GM21576 (cell line): ENCODE data around the gene ANP32B.
"Not testable (repeated sequence)": the region's sequence is repeated elsewhere in the genome, so short reads cannot be mapped to it uniquely, and the experiment has no call there.

Source experiments
- ATAC-seq: cut with Tn5 transposase; IDR thresholded peaks from one replicate; pipeline ENCODE4 v1.9.1; 2021; ENCODE audit warnings: mild to moderate bottlenecking, moderate library complexity; ENCODE audit not compliant: unreplicated experiment

Gene ANP32B

DNA sequence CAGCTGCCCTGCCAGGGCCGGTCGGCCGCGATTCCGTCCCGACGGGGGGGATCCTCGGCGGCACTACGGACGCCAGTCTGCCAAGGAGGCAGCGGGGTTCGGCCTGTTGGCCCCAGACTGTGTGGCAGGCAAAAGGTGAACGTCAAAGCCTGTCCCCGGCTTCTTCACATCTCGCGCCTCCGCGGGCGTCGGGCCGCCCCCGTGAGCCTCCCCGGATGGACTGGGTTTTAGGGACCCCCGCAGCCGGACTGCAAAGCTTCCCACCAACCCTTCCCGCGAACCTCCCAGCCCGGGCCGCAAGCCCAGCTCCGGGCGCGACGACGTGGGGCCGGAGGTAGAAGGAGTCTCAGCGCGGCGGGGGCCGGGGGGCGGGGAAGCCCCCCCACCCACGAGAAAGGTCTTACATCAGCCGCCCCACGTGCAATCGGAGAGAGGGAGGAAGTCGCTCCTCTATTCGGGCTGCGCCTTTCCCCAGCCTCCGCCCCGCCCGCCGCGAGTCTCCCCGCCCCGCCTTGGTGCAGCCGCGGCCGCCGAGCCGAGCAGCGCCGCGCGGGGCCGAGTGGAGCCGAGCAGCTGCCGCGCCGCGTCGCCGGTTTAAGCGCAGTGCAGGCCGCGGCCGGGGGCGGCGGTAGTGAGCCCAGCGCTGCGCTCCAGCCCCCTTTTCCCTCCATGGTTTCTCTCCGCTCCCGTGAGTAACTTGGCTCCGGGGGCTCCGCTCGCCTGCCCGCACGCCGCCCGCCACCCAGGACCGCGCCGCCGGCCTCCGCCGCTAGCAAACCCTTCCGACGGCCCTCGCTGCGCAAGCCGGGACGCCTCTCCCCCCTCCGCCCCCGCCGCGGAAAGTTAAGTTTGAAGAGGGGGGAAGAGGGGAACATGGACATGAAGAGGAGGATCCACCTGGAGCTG is at the start of gene ANP32B:
Gene ANP32B (plus strand): TSS at position 659 of the 906 bp plus-strand sequence. CDS start 215 bp downstream, at position 874.
- peak; percentile 70 for ATAC-seq

DNA sequence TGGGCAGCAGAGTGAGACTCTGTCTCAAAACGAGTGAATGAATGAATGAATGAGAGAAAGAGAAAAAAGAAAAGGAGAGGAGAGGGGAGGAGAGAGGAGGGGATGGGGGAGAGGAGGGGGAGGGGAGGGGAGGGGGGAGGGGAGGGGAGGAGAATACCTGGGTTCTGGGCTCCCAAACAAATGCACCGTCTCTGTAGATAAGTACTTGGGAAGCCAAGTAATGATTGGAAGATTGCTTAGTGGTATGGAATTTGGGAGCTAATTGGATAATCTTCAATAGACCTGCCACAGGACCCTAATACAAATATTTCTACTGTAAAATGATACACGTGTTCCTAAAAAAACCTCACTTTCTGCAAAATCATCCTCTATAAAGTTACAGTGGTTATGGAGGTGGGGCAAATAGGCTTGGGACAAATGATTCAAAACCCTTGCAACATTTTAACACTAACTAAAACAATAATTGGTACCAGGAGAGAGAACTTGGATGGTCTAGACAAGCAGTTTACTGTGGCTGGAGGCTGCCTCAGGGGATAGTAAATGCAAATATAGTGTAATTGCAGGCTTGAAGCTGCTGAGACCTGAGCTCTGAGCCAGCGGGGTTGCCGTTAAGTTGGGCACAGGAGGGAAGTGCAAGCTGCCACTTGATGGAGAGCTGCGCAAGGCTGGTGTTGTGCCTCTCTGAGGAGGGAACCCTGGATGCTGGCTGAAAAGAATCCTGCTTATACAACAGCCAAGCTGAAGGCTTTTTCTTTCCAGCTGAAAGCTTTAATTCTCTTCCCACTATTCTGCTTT is 48.6 kb upstream of the ANP32B start:
- ATAC-seq, result no peak

DNA sequence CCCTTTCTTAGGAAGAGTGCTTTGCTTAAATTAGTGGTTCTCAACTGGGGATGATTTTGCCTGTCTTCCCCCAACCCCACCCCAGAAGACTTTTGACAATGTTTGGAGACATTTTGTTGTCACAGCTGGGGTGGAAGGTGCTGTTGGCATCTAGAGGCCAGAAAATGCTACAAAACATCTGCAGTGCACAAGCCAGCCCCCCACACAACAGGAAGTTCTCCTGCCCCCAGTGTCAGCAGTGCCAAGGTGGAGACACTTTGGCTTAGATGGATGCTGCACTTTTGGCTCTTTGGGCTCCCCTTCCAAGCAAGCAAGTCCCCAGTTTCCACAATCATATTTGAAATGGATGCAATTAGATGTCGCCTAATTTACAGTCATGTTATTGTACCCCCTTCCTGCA is 47.9 kb upstream of the ANP32B start:
- ATAC-seq, result no peak

DNA sequence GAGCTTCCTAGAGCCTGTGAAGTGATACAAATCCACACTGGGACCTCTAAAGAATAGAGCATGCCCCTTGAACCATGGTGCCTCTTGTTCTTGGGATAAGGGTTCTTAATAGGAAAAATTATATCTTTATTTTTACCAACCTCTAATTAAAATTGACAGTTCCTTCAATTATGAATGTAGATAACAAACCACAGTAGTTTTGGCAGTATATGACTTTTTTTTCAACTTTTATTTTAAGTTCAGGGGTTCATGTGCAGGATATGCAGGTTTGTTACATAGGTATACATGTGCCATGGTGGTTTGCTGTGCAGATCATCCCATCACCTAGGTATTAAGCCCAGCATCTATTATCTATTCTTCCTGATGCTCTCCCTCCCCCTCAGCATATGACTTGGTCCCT is 46.1 kb upstream of the ANP32B start:
- no peak for ATAC-seq

DNA sequence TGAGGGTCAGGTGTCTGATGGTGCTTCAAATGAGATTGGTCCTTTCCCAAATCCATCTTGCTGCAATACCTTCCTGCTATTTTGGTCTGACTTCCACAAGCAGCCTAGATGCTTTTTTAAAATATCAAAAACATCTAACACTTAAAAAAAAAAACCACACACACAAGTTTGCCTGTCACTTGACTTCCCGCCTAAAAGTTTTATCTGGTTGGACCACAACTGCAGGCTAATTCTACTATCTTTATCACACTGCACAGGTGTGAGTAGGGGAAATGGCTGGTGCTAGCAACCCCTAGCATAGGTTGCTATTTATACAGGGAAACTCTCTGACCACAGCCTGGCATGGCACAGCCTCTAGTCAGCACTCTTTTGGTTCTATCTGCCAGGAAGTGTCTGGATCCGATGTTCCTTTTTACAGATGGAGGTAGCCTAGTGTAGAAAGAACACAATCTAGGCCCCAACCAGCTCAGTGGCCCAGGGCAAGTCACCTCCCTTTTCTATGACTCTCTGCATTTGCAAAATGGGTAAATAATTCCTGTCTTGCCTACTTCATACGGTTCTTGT is 45.0 kb upstream of the ANP32B start, which contains the start of gene HEMGN:
Gene HEMGN (minus strand): TSS at position 92 of the 564 bp plus-strand sequence. CDS start 36 bp downstream, at position 56.
- ATAC-seq, result no peak

DNA sequence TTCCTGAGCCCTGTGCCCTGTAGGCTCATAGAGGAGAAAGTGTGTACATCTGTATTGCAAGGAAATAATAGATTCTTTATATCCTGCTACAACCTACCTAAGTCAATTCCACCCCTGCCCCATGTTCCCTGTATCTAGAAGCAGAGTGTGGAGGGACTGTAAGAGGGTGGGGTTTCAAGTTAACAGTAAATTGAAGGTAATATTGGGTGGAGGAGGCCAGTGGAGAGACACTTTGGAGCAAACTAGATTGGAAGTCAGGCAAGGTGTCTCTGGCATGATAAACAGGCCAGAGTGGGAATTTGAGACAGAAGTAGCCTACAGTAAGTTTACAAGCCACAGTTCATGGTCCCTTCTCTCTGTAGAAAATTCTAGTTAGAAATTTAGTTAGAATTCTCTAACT is 42.9 kb upstream of the ANP32B start:
- ATAC-seq, result no peak

DNA sequence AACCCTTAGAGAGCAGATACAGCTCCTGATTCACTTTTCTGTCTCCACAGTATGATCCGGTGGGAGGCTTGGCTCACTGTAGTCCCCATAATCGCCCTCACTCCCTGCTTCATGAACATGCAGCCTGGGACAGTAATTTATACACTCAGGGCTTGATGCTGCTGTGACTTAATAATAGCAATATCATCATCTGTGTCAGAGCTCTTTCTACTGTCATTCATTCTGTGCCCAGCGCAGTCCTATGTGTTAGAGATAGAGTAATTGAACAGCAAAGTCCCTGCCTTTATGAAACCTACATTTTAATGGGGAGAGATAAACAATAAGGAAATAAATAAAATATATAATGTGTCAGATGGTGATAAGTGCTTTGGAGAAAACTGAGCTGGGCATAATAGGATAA is 42.4 kb upstream of the ANP32B start:
- no peak for ATAC-seq

DNA sequence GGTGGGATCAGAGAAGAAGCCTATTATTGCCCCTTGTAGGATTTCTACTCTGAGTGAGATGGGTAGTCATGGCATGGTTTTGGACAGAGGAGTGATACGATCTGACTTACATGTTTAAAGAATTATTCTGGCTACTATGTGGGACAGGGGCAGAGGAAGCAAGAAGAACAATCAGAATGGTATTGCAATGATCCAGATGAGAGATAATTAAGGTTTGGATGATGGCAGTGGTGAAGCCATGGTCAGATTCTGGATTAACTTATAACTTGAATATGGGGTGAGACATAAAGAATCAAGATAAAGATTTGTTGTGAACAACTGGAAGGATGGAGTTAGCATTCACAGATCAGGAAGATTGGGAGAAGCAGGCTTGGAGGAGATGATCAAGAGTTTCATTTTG is 41.8 kb upstream of the ANP32B start:
- ATAC-seq, result no peak

DNA sequence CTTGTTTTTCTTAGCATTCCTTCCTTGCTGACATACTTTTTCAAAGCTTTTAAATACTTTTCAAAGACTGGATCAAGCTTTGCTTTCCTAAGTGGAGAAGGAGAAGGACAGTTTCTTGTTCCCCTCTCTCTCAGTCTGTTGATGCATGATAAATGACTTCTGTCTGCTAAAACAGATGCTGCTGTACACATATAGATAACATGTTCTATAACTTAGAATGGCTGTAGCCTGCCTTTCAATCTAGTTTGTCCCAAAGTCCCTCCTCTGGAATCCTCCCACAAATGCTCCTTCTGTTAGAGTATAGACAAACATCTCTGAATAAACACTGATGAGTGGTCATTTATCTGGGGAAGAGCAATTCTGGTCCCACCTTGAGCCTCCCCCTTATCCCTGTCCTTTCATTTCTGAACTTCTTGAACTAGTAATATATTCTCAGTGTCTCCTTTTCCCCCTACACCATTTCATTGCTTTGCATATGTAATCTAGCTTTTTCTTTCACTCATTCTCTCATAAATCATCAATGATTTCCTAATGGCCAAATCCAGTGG is 39.8 kb upstream of the ANP32B start:
- ATAC-seq, result no peak

DNA sequence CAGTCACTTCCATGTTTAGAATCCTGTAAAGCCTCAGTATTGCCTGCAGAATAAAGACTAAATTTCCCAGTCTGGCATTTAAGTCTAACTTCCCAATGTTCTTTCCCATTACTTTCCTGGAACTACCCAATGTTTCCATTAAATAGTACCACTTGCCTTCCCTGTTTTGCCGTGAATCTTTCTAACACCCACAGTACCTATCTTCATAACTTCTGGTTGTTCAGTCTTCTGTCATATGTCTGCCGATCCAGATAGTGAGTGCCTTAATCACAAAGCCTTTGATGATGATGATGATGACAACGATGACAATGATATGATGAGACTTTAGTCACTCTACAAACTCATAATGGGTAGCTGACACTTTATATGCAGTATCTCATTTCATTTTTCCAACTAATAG is 38.5 kb upstream of the ANP32B start:
- ATAC-seq, result no peak

DNA sequence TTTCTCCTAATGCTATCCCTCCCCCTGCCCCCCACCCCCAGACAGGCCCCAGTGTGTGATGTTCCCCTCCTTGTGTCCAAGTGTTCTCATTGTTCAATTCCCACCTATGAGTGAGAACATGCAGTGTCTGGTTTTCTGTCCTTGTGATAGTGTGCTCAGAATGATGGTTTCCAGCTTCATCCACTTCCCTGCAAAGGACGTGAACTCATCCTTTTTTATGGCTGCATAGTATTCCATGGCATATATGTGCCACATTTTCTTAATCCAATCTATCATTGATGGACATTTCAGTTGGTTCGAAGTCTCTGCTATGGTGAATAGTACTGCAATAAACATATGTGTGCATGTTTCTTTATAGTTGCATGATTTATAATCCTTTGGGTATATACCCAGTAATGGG is 37.7 kb upstream of the ANP32B start:
- ATAC-seq, result not testable (repeated sequence)

DNA sequence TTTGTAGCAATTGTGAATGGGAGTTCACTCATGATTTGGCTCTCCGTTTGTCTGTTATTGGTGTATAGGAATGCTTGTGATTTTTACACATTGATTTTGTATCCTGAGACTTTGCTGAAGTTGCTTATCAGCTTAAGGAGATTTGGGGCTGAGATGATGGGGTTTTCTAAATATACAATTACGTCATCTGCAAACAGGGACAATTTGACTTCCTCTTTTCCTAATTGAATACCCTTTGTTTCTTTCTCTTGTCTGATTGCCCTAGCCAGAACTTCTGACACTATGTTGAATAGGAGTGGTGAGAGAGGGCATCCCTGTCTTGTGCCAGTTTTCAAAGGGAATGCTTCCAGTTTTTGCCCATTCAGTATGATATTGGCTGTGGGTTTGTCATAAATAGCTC is 36.0 kb upstream of the ANP32B start:
- ATAC-seq, result not testable (repeated sequence)

DNA sequence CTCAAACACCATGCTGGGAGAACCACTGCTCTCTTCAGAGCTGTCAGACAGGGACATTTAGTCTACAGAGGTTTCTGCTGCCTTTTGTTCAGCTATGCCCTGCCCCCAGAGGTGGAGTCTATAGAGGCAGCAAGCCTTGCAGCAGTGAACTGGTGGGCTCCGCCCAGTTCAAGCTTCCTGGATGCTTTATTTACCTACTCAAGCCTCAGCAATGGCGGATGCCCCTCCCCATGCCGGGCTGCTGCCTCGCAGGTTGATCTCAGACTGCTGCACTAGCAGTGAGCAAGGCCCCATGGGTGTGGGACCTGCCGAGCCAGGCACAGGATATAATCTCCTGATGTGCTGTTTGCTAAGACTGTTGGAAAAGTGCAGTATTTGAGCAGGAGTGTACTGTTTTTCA is 32.3 kb upstream of the ANP32B start:
- not testable (repeated sequence) for ATAC-seq

DNA sequence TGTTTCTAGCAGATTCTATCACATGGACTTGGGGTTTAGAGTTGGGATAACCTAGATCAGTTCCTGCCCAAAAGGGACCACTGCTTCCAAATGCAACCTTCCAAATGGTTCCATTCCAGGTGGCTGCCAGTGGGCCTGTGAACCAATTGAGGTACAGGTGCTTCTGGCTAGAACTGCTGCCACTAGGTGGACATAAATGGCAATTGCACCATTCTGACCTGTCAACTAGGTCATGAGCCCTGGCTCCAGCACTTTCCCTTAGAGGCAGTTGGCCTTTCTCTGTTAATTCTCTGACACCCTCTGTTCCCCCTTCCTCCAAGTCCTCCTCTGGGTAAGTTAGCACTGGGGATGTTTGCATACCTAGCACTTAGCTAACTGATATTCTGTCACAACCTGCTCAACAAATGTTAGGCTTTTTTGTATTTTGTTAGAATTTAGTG is 28.6 kb upstream of the ANP32B start:
- ATAC-seq, result peak; percentile 76

DNA sequence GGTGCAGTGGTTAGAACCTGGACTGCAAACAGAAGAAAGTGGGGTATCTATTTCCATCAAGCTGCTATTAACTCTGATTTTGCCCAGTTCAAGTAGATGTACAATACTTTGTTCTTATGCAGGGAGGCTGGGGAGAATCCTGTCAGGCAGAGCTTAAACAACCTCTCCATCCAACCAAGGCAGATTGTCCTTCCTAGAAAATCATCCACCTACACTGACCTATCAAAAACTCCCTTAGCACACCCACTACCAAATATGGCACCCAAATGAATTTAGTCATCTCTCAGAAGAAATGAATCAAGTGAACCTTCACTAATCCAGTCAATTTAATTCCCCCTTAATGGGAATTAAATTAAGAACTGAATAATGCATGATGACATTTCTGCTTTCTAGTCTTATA is 26.8 kb upstream of the ANP32B start:
- ATAC-seq, result no peak

DNA sequence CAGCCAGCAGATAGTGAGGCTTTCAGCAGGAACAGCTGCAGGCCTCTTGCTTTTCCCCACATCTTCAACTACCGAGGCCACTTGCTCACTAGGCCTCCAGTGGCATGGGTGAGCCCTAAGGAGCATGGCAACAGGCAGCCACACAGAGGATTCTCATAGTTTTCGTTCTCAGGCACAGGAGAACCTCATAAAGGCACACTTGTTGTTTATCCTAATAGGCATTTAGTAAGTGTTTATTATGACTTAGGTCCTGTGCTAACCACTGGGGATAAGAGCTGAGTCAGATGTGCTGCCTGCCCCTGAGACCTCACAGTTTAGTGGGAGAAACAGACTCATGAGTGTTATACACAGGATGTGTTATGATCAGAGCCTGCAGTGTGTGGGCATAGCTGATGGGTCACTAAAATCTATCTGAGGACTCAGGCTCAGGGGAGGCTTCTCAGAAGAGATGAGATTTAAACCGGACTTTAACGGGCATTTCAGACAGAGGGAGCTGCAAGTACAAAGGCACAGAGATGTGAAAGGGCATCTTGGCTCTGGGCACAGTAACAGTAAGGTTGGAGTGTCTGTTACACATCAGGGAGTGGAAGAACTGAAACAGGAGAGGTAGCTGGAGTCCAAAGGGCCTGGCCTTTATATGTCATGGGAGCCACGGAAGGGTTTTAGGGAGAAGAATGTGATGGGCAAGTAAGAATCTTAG is 24.2 kb upstream of the ANP32B start:
- no peak for ATAC-seq

DNA sequence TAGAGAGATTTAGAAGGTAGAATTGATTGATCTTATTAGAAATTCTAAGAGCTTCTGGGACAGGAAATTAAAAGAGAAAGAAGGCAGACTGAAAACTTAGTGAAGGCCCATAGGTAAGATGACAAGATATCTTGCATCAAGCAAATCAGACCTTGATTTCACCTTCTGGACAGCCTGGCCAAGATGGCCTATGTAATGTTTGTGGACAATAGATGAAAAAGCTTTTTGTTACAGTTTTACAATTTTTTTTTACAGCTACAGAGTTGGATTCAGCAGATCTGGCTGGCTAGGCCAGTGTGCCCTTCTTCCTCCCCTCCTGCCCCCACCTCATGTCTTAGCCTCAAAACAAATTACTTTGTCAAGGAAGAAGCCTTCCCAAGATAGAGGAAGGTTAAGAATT is 23.6 kb upstream of the ANP32B start:
- ATAC-seq, result no peak

DNA sequence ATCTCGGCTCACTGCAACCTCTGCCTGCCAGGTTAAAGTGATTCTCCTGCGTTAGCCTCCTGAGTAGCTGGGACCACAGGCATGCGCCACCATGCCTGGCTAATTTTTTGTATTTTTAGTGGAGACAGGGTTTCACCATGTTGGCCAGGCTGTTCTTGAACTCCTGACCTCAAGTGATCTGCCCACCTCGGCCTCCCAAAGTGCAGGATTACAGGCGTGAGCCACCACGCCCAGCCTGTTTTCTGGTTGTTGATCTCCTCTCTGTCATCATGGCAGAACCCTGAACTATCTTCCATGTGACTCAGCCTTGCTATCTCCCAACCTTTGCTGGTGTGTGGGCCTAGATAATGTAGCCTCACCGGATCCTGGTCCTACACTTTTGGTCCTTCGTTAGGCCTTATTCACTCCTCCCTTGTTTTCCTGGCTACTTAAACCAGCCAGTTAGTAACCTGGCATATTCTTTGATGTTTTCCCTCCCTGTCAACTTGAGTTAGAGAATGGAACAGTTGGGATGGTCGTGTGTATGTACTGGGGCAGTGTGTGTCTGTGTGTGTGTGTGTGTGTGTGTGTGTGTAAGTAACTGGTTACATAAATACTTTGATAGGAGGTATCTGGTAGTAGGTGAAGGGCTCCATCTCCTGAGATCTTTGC is 22.3 kb upstream of the ANP32B start:
- ATAC-seq, result not testable (repeated sequence)

DNA sequence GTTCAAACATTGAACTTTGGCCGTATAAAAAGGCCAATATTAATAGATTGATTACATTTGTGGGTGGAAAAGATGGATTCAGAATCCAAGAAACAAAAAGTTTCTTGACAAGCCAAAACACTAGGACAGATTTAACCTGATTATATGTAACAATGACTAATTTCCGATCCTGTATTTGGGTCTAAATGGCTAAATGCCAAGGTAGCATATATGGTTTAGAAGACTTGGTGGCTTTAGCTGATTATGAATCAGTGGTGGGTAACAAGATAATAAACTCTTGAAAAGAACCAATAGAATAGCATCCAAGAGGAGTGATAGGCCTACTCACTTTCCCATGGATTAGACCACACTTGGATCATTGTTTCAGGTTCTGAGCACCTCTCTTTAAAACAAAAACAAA is 21.8 kb upstream of the ANP32B start:
- no peak for ATAC-seq

DNA sequence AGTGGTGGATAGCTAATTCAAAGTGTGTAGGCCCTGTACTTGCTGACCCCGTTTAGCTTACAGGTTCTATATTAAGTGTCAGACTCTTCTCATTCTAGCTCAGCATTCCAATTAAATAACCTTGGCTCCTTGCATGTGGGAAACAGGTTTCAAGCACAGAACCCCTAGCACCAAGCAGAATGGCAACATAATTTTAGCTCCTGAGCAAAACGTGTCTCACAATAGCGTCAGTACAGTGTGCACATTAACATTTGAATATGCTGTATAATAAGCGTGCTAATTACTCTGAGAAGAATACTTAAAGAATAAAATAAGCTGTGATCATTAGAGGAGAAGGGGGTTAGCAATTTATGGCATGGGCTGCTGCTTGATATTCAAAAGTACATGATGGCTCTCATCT is 21.0 kb upstream of the ANP32B start:
- no peak for ATAC-seq
